HL-60/S4 (cell line): ENCODE measurements around the gene TMEM63C.

Experiments
- in situ Hi-C: fragments of 300-500 bp; cut with MboI; formaldehyde crosslinking; loops from 2 replicates; pipeline ENCODE4 v1.14.3; 2022; ENCODE audit warnings: low sequenced_read_pairs

Gene TMEM63C

GRCh38 chr14:77181603-77182437, at the start of gene TMEM63C:
TSS of gene TMEM63C (plus strand) at chr14:77181798. CDS start at chr14:77218814, 37,016 bp downstream.
- in situ Hi-C loops, result no loop called here

- in situ Hi-C loops, result no loop called here
Measured at GRCh38 chr14:77131871-77132486, 49.6 kb upstream of the TMEM63C start.

- in situ Hi-C loops, result no loop called here
Measured at GRCh38 chr14:77133720-77134338, 47.8 kb upstream of the TMEM63C start.

- in situ Hi-C loops, result no loop called here
Measured at GRCh38 chr14:77139022-77139421, 42.6 kb upstream of the TMEM63C start.

GRCh38 chr14:77139540-77140358, 41.8 kb upstream of the TMEM63C start:
- in situ Hi-C loops, result no loop called here

- in situ Hi-C loops, result no loop called here
Measured at GRCh38 chr14:77140359-77141213, 41.0 kb upstream of the TMEM63C start.

- in situ Hi-C loops, result no loop called here
Measured at GRCh38 chr14:77141214-77142004, 40.2 kb upstream of the TMEM63C start, which contains the start of gene ZDHHC22. TSS of gene ZDHHC22 (minus strand) at chr14:77141791. CDS start at chr14:77139738, 2,053 bp downstream.

- in situ Hi-C loops, result no loop called here
Measured at GRCh38 chr14:77142005-77142800, 39.4 kb upstream of the TMEM63C start.

- in situ Hi-C loops, result no loop called here
Measured at GRCh38 chr14:77143071-77143470, 38.5 kb upstream of the TMEM63C start.

- in situ Hi-C loops, result no loop called here
Measured at GRCh38 chr14:77144412-77145115, 37.0 kb upstream of the TMEM63C start.

- in situ Hi-C loops, result no loop called here
Measured at GRCh38 chr14:77145975-77146740, 35.4 kb upstream of the TMEM63C start.

GRCh38 chr14:77148510-77149231, 32.9 kb upstream of the TMEM63C start:
- in situ Hi-C loops, result no loop called here

GRCh38 chr14:77151245-77151644, 30.4 kb upstream of the TMEM63C start:
- in situ Hi-C loops, result loop anchor here (10.0 kb wide), 1 partner anchor 164 kb away; no protein-coding TSS in a partner anchor

- in situ Hi-C loops, result loop anchor here (10.0 kb wide), 1 partner anchor 163 kb away; no protein-coding TSS in a partner anchor
Measured at GRCh38 chr14:77151918-77152588, 29.5 kb upstream of the TMEM63C start.

- in situ Hi-C loops, result loop anchor here (10.0 kb wide), 1 partner anchor 161 kb away; no protein-coding TSS in a partner anchor
Measured at GRCh38 chr14:77153802-77154201, 27.8 kb upstream of the TMEM63C start.
